ENCODE measurements around the gene FBLN1. TPM values are rescaled to one million over a fixed set of nuclear protein-coding genes. Genes with fewer than 3 reads are reported as not detected.

Gene FBLN1
- total and polyA plus RNA-seq, 2 of the 13 experiments (the other 11 are each of a cell fraction or from before 2014, with no cell fraction given), result 37.3 to 103 TPM

DNA sequence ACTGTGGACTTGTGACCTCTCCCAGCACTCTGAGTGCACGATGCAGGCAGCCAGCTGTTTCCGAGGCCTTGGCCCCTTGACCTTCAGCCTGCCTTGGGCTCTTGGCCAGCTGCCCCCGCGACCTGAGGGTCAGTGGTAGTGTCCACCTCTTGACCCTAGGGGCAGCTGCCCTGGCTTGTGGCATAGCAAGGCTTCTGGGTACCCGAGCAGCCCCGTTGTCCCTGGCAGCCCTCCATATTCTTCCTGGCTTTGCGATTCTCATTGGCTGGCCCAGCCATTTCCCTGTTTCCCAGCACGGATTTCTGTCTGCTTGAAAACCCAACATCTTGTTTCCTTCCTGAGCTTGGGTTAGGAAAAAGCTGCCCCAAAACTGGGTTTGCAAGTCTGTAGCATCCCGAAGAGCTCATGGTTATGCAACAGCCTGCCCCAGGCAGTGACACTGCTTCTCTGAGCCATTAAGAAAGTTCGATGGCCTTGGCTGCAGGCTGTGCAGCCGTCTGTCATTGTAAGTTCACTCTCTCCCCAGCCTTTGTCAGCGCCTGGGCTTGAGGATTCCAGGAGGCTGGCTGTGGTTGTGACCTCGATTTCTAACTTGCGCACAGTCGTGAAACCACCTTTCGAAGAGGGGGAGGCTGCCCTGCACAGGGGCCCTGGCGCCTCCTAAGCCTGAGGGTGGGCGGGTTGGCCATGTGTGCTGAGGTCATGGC, 48.8 kb downstream of the FBLN1 start (continued):
- peak; percentile 36; the same call in 1 of the 2 replicates for TF ChIP-seq ZNF687 (CRISPR knock-in tag; IDR thresholded peaks at IDR 0.05)
- no peak for TF ChIP-seq ZNF713 (CRISPR knock-in tag; IDR thresholded peaks at IDR 0.05)
- no peak for TF ChIP-seq RBM22 (optimal IDR thresholded peaks at IDR 0.05; ENCODE audit: low read length)
- TF ChIP-seq ZMYM3 (CRISPR knock-in tag; IDR thresholded peaks at IDR 0.05), result no peak
- TF ChIP-seq KLF12 (CRISPR knock-in tag; IDR thresholded peaks at IDR 0.05; ENCODE audit: borderline replicate concordance), result no peak
- TF ChIP-seq ZBTB7A (CRISPR knock-in tag; IDR thresholded peaks at IDR 0.05), result 0 out of 2 replicates have a peak, but pooled peaks have one; percentile 29
- no peak for TF ChIP-seq SIX1 (CRISPR knock-in tag; IDR thresholded peaks at IDR 0.05; ENCODE audit: borderline replicate concordance)
- TF ChIP-seq ZNF207 (IDR thresholded peaks at IDR 0.05; ENCODE audit: borderline replicate concordance), result no peak
- TF ChIP-seq ZNF775 (CRISPR knock-in tag; IDR thresholded peaks at IDR 0.05; ENCODE audit: borderline replicate concordance), result no peak
- peak; percentile 82 for TF ChIP-seq NR2F2 (IDR thresholded peaks at IDR 0.05; ENCODE audit: borderline replicate concordance, low read depth)
- TF ChIP-seq BRCA1 (CRISPR knock-in tag; IDR thresholded peaks at IDR 0.05), result no peak
- TF ChIP-seq ZNF749 (CRISPR knock-in tag; IDR thresholded peaks at IDR 0.05; ENCODE audit: borderline replicate concordance), result no peak
- TF ChIP-seq DNMT1 (CRISPR knock-in tag; IDR thresholded peaks at IDR 0.05), result no peak

All from HepG2 (cell line).